NCI-H524 treated with DMSO at 0.1 percent for 48 hours (cell line): ENCODE data around the gene KANSL1.
"Not testable (repeated sequence)": the region's sequence is repeated elsewhere in the genome, so short reads cannot be mapped to it uniquely, and the experiment has no call there.

Experiments used
- DNase-seq: peaks from one replicate; lab custom pipeline; 2025; lab: John Stamatoyannopoulos, UW

Gene KANSL1

GRCh38 chr17:46138473-46138872 is 54.8 kb downstream of the KANSL1 start:
- no peak for DNase-seq

GRCh38 chr17:46136820-46137219 is 56.4 kb downstream of the KANSL1 start:
- no peak for DNase-seq

GRCh38 chr17:46135879-46136563 is 57.2 kb downstream of the KANSL1 start:
- peak; percentile 55 for DNase-seq

- no peak for DNase-seq
Measured at GRCh38 chr17:46135126-46135812, 58.0 kb downstream of the KANSL1 start.

- DNase-seq: no peak
Measured at GRCh38 chr17:46129302-46129701, 63.9 kb downstream of the KANSL1 start.

- no peak for DNase-seq
Measured at GRCh38 chr17:46128453-46128852, 64.8 kb downstream of the KANSL1 start.

- no peak for DNase-seq
Measured at GRCh38 chr17:46127524-46127923, 65.7 kb downstream of the KANSL1 start.

- peak; percentile 10 for DNase-seq
Measured at GRCh38 chr17:46126840-46127239, 66.4 kb downstream of the KANSL1 start.

GRCh38 chr17:46125831-46126230 is 67.4 kb downstream of the KANSL1 start:
- DNase-seq: no peak

- no peak for DNase-seq
Measured at GRCh38 chr17:46124695-46125592, 68.3 kb downstream of the KANSL1 start.

- DNase-seq: no peak
Measured at GRCh38 chr17:46123607-46124006, 69.6 kb downstream of the KANSL1 start.

- DNase-seq: no peak
Measured at GRCh38 chr17:46122486-46122871, 70.8 kb downstream of the KANSL1 start.

- DNase-seq: no peak
Measured at GRCh38 chr17:46121841-46122485, 71.3 kb downstream of the KANSL1 start.

- DNase-seq: no peak
Measured at GRCh38 chr17:46121165-46121764, 72.0 kb downstream of the KANSL1 start.

GRCh38 chr17:46120537-46120936 is 72.7 kb downstream of the KANSL1 start:
- no peak for DNase-seq

GRCh38 chr17:46120078-46120477 is 73.2 kb downstream of the KANSL1 start:
- DNase-seq: no peak

GRCh38 chr17:46118964-46119363 is 74.3 kb downstream of the KANSL1 start:
- DNase-seq: no peak

- no peak for DNase-seq
Measured at GRCh38 chr17:46117850-46118696, 75.2 kb downstream of the KANSL1 start.

GRCh38 chr17:46117117-46117516 is 76.1 kb downstream of the KANSL1 start:
- DNase-seq: no peak

- DNase-seq: no peak
Measured at GRCh38 chr17:46115699-46116098, 77.5 kb downstream of the KANSL1 start.

- DNase-seq: not testable (repeated sequence)
Measured at GRCh38 chr17:46111236-46111635, 82.0 kb downstream of the KANSL1 start.
